SK-N-MC (cell line): ENCODE measurements around the gene SSPN.

Experiments
- EZH2 ChIP-seq: fragments of 200-600 bp; sonication (generic); IDR thresholded peaks from one replicate; pipeline ENCODE4 v1.6.1; 2017; ENCODE audit warnings: antibody characterized with exemption
- FOXP2 ChIP-seq: optimal IDR thresholded peaks from 2 replicates; pipeline ENCODE3; 2011; ENCODE audit warnings: mild to moderate bottlenecking, moderate library complexity; ENCODE audit not compliant: insufficient read depth; ENCODE audit errors: extremely low read length, control extremely low read depth
- POLR2AphosphoS5 ChIP-seq: IDR thresholded peaks from 2 replicates; pipeline ENCODE4 v1.6.1; 2012; ENCODE audit warnings: mild to moderate bottlenecking, low read depth, low read length, borderline replicate concordance

DNA sequence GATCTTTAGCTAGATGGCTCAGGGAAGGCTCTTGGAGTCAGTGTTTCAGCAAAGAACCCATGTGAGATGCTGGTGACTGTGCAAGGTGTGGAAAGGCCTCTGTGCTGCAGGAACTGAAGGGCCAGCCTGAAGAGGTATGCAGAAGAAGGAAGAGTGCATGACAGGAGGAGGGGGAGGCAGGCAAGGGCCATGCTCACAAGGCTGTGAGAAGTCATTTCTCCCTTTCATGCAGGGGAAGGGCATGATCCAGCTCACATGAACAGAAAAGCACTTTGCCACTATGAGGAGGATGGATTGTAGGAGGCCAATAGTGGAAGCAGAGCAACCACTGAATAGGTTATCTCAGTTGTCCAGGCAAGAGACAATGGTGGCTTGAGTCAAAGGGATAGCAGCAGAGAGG lies 83.7 kb downstream of the SSPN start:
- TF ChIP-seq POLR2AphosphoS5 (no peak), FOXP2 (no peak), EZH2 (no peak)
